Cortex of kidney (tissue), 1 donor: Measurements from ENCODE around the gene NPBWR2.

Source experiments
- DNase-seq: peaks from one replicate; lab custom pipeline; 2025; lab: John Stamatoyannopoulos, UW

Gene NPBWR2

GRCh38 chr20:64083804-64084684 lies 23.3 kb downstream of the NPBWR2 start, which contains the start of gene LKAAEAR1:
Gene LKAAEAR1, minus strand, starts transcription at chr20:64084398. Its CDS starts 179 bp downstream, at chr20:64084219.
- DNase-seq = no peak

GRCh38 chr20:64083378-64083803 lies 24.0 kb downstream of the NPBWR2 start:
- DNase-seq = no peak

- no peak for DNase-seq
These were observed 24.5 kb downstream of the NPBWR2 start for GRCh38 chr20:64082820-64083377.

- no peak for DNase-seq
These were observed 25.1 kb downstream of the NPBWR2 start for GRCh38 chr20:64082126-64082731.

- no peak for DNase-seq
These were observed 25.8 kb downstream of the NPBWR2 start for GRCh38 chr20:64081624-64081964.

GRCh38 chr20:64080813-64081623 lies 26.3 kb downstream of the NPBWR2 start:
- no peak for DNase-seq

- DNase-seq = no peak
These were observed 27.2 kb downstream of the NPBWR2 start, which contains the start of gene OPRL1 for GRCh38 chr20:64080013-64080812. Gene OPRL1, plus strand, starts transcription at chr20:64080082. Its CDS starts 12,639 bp downstream, at chr20:64092721.

- no peak for DNase-seq
These were observed 27.9 kb downstream of the NPBWR2 start, which contains the start of gene RGS19 for GRCh38 chr20:64079273-64080012. Gene RGS19, minus strand, starts transcription at chr20:64079518. Its CDS starts 2,632 bp downstream, at chr20:64076886.

- no peak for DNase-seq
These were observed 28.5 kb downstream of the NPBWR2 start for GRCh38 chr20:64078934-64079272.

- DNase-seq = no peak
These were observed 29.4 kb downstream of the NPBWR2 start for GRCh38 chr20:64077876-64078551.

- no peak for DNase-seq
These were observed 29.9 kb downstream of the NPBWR2 start for GRCh38 chr20:64077541-64077875.

GRCh38 chr20:64077094-64077493 lies 30.3 kb downstream of the NPBWR2 start:
- no peak for DNase-seq

GRCh38 chr20:64076061-64076997 lies 31.0 kb downstream of the NPBWR2 start:
- no peak for DNase-seq

- no peak for DNase-seq
These were observed 31.8 kb downstream of the NPBWR2 start for GRCh38 chr20:64075556-64075955.

GRCh38 chr20:64074963-64075362 lies 32.4 kb downstream of the NPBWR2 start:
- no peak for DNase-seq

- DNase-seq = no peak
These were observed 33.1 kb downstream of the NPBWR2 start for GRCh38 chr20:64074184-64074789.

- no peak for DNase-seq
These were observed 33.7 kb downstream of the NPBWR2 start for GRCh38 chr20:64073476-64074183.
